HFFc6 (cell line): ENCODE measurements around the gene FN1. TPM values are rescaled to one million over a fixed set of nuclear protein-coding genes. Genes with fewer than 3 reads are reported as not detected.

Source experiments
- DNase-seq: peaks from one replicate; pipeline ENCODE4 v3.0.0-alpha.2; 2018
- H3K27ac Mint-ChIP-seq: 2 replicates; pipeline ENCODE4 v1.8.0; 2020; ENCODE audit warnings: mild to moderate bottlenecking, mixed read lengths
- H3K27me3 Mint-ChIP-seq: 2 replicates; pipeline ENCODE4 v1.8.0; 2021; ENCODE audit warnings: mild to moderate bottlenecking, moderate library complexity, mixed read lengths; ENCODE audit not compliant: insufficient read depth
- H3K36me3 Mint-ChIP-seq: 2 replicates; pipeline ENCODE4 v1.8.0; 2021; ENCODE audit warnings: low read depth, mixed read lengths
- H3K4me1 Mint-ChIP-seq: 2 replicates; pipeline ENCODE4 v1.8.0; 2020; ENCODE audit warnings: low read depth, mixed read lengths
- H3K4me3 Mint-ChIP-seq: 2 replicates; pipeline ENCODE4 v1.8.0; 2020; ENCODE audit warnings: mild to moderate bottlenecking, moderate library complexity, mixed read lengths
- H3K9me3 Mint-ChIP-seq: 2 replicates; pipeline ENCODE4 v1.8.0; 2020; ENCODE audit warnings: mild to moderate bottlenecking, mixed read lengths
- total RNA-seq, 6 experiments: library from RNA; stranded (reverse); fragmentation: NEBNext Ultra II Directional; extraction: Animal tissue kit (Norgen Biotek cat#: 25700); gene quantifications; 2 replicates in 1 of 6; 3 replicates in 5 of 6; pipeline ENCODE4 v1.2.3, GENCODE V29; 2021
- TF ChIP-seq, protein P1 (sequence below): fragments of 200-600 bp; sonication (generic); IDR thresholded peaks from 2 replicates; pipeline ENCODE4 v1.5.0; 2021; ENCODE audit warnings: antibody characterized with exemption, mild to moderate bottlenecking

The FN1 gene
- total RNA-seq, 6 experiments from 2014 or later, result 2,848 to 5,249 (median 2,869) TPM

DNA sequence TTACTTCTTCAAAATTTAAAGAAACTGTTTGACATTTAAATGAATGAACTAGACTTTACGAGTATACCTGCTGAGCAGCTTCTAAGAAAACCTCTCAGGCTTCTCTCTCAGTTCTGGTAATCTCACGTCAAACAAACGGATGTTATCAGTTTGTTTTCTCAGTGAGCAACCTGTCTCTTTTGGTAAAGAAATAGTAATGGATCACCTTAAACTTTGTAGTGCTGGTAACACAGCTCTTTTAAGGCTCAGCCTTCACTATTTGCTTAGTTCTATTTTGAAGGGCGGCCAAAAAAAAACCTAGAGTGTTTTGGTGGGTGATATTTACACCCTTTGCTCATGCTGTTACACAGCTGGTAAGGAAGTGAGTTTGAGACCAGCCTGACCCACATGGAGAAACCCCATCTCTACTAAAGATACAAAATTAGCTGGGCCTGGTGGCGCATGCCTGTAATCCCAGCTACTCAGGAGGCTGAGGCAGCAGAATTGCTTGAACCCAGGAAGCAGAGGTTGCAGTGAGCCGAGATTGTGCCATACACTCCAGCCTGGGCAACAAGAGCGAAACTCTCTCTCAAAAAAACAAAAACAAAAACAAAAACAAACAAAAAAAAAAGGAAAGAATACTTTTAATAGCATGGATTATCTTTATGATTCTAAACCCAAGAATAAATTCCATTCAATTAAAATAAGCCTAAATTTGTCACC lies 15.9 kb downstream of the FN1 start:
- no peak for DNase-seq
- Mint-ChIP-seq H3K4me3 (no peak overlapping the region), H3K27me3 (peaks cover 12% of the 10 kb centered on the region), H3K9me3 (no peaks in the 10 kb centered on the region), H3K36me3 (peaks cover 76% of the 10 kb centered on the region), H3K27ac (peak overlapping the region; percentile 55), H3K4me1 (peaks cover 87% of the 10 kb centered on the region)
- TF ChIP-seq, protein P1, sequence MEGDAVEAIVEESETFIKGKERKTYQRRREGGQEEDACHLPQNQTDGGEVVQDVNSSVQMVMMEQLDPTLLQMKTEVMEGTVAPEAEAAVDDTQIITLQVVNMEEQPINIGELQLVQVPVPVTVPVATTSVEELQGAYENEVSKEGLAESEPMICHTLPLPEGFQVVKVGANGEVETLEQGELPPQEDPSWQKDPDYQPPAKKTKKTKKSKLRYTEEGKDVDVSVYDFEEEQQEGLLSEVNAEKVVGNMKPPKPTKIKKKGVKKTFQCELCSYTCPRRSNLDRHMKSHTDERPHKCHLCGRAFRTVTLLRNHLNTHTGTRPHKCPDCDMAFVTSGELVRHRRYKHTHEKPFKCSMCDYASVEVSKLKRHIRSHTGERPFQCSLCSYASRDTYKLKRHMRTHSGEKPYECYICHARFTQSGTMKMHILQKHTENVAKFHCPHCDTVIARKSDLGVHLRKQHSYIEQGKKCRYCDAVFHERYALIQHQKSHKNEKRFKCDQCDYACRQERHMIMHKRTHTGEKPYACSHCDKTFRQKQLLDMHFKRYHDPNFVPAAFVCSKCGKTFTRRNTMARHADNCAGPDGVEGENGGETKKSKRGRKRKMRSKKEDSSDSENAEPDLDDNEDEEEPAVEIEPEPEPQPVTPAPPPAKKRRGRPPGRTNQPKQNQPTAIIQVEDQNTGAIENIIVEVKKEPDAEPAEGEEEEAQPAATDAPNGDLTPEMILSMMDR, result no peak

DNA sequence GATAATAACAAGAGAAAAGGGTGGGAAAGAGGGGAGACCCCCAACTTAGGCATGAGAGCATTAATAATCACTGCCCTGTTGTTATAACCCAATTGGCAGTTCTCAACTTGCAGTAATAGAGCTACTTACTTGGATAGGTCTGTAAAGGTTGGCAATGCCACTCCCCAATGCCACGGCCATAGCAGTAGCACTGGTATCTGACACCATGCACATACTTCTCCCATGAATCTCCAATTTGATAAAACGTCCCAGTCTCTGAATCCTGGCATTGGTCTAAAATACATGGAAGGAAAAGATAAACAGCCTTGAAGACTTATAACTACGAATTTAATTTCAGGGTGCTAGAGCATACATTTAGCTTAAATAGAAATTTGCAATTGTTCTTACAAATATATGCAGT lies 16.8 kb downstream of the FN1 start:
- Mint-ChIP-seq H3K36me3 (peaks cover 76% of the 10 kb centered on the region), H3K9me3 (no peaks in the 10 kb centered on the region)

DNA sequence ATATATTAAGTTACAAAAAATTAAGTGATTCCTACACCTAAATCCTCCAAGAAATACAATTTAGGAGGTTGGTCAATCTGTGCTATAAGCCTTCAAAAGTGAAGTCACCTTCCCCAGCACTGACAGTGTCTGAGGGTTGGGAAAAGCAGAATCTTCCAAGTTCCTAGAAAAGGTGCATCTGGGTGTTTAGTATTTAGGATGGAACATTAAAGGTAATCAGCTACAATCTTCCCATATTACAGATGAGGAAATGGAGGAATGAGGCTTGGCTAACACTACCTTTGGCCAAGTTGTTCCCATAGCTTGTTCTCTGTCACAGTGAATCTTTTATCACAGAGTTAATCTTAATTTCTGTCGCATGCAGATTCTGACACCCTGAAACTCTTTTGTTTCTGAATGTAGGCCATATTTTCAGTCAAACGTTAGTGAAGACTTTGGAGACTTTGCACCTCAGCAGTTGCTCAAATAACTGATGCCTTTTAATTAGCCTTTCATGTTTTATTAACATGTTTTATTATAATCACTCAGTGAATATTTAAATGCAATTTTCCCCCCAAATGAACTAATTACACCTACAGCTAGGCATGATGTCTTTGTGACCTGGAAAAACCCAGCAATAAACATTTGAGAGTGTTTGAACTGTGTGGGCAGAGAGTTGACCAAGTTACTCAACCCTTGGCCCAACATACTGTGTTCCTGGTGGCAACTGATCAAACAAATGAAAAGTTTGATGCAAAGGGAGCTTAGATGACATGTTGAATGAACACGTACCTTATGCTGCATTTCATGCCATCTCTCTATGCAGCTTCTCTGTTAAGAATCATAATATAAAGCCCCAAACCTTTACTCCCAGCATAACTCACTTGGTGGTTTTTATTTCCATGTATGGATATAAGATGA lies 17.6 kb downstream of the FN1 start:
- H3K4me3 Mint-ChIP-seq, result no peak overlapping the region
- peaks cover 87% of the 10 kb centered on the region for H3K4me1 Mint-ChIP-seq
- DNase-seq, result no peak
- peaks cover 76% of the 10 kb centered on the region for H3K36me3 Mint-ChIP-seq
- TF ChIP-seq, protein P1, result no peak
- H3K27me3 Mint-ChIP-seq, result peaks cover 13% of the 10 kb centered on the region
- H3K9me3 Mint-ChIP-seq, result no peaks in the 10 kb centered on the region; the same call in 1 of the 2 replicates
- peak overlapping the region; percentile 60 for H3K27ac Mint-ChIP-seq

More for the DNA sequence above, 16.8 kb downstream of the FN1 start:
- Mint-ChIP-seq H3K4me3 (no peak overlapping the region), H3K4me1 (peaks cover 87% of the 10 kb centered on the region), H3K27ac (no peak overlapping the region), H3K27me3 (peaks cover 12% of the 10 kb centered on the region)
- DNase-seq, result no peak
- TF ChIP-seq, protein P1, result no peak

DNA sequence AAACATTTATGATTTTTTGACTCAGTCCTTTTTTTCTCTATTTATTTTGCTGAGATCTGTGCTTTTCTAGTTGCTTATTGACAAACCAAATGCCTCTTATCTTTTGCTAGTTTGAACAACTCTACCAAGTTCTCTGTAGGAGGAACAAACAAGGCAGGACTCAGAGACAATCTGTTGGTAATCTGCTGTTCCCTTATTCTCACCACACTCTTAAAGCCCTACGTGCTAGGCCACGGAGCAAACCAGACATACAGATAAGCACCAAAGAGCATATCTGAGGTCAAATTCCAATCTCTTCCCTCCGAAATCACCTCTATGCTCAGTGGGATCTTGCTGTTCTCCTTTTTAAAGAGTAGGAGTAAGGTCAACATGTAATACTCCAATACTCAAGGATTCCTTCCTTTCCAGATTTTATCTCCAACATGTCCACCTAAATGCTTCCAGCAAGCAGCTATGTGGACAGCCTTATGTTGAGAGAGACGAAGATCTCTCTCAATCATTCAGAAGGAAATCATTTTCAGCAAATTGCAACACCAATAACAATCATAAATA lies 18.4 kb downstream of the FN1 start:
- TF ChIP-seq, protein P1, result no peak
- Mint-ChIP-seq H3K27me3 (peaks cover 11% of the 10 kb centered on the region), H3K4me3 (peak overlapping the region; percentile 18; the same call in 1 of the 2 replicates), H3K36me3 (peaks cover 80% of the 10 kb centered on the region), H3K27ac (peak overlapping the region; percentile 71), H3K4me1 (peaks cover 92% of the 10 kb centered on the region), H3K9me3 (no peaks in the 10 kb centered on the region; the same call in 1 of the 2 replicates)
- DNase-seq, result no peak

DNA sequence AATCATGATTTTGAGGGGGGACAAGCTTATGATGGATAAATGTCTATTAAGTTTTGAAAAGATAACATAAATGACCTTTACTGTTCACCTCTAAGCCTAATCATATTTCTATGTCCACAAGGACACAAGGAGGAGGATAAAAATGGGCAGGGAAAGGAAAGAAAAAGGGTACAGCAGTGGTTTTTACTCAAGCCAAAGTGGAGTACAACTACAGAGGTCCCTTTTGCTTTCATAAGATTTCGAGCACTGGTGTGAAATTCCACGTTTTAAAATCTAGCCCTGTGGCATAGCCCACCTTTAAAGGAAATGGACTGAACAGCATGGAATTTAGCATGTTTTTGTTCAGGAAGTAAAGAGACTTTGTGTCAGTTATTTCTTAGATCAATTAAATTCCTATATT lies 19.2 kb downstream of the FN1 start:
- peak overlapping the region; percentile 7; the same call in 1 of the 2 replicates for H3K27ac Mint-ChIP-seq
- H3K4me1 Mint-ChIP-seq, result peaks cover 90% of the 10 kb centered on the region
- H3K4me3 Mint-ChIP-seq, result no peak overlapping the region

More for the DNA sequence above, 19.2 kb downstream of the FN1 start:
- no peak for DNase-seq
- H3K27me3 Mint-ChIP-seq, result peaks cover 11% of the 10 kb centered on the region
- H3K9me3 Mint-ChIP-seq, result no peaks in the 10 kb centered on the region; the same call in 1 of the 2 replicates
- peaks cover 76% of the 10 kb centered on the region for H3K36me3 Mint-ChIP-seq
- TF ChIP-seq, protein P1, result no peak
